ENCODE data around the gene PPP1R9B.

The PPP1R9B gene

GRCh38 chr17:50096092-50096491, 54.4 kb downstream of the PPP1R9B start:
- peak in 7 of 56 donors; percentile 14 to 38 (median 31) for DNase-seq

- peak in 7 of 56 donors; percentile 27 to 53 (median 50) for DNase-seq
Observed at GRCh38 chr17:50095626-50096037, 54.8 kb downstream of the PPP1R9B start.

GRCh38 chr17:50094753-50095619, 55.5 kb downstream of the PPP1R9B start, which contains the start of gene PDK2:
Gene PDK2, plus strand, starts transcription at chr17:50095351. Its CDS starts 85 bp downstream, at chr17:50095436.
- peak; percentile 75 to 98 (median 94) for DNase-seq

- DNase-seq, result peak in 55 of 56 donors; percentile 49 to 96 (median 84)
Observed at GRCh38 chr17:50094243-50094752, 56.2 kb downstream of the PPP1R9B start.

GRCh38 chr17:50093807-50094206, 56.7 kb downstream of the PPP1R9B start:
- DNase-seq, result no peak

- DNase-seq, result no peak
Observed at GRCh38 chr17:50093246-50093645, 57.2 kb downstream of the PPP1R9B start.

GRCh38 chr17:50091918-50092285, 58.6 kb downstream of the PPP1R9B start:
- no peak for DNase-seq

- no peak for DNase-seq
Observed at GRCh38 chr17:50090971-50091917, 59.2 kb downstream of the PPP1R9B start.

GRCh38 chr17:50090071-50090470, 60.4 kb downstream of the PPP1R9B start:
- DNase-seq, result no peak

GRCh38 chr17:50088952-50089825, 61.3 kb downstream of the PPP1R9B start:
- DNase-seq, result no peak

- no peak for DNase-seq
Observed at GRCh38 chr17:50087912-50088405, 62.5 kb downstream of the PPP1R9B start.

GRCh38 chr17:50087246-50087911, 63.1 kb downstream of the PPP1R9B start:
- peak in 28 of 56 donors; percentile 7 to 71 (median 22) for DNase-seq

All from nucleus accumbens (tissue), 56 donors.